ENCODE data around the gene PLIN5. TPM values are rescaled to one million over a fixed set of nuclear protein-coding genes. Genes with fewer than 3 reads are reported as not detected.

The PLIN5 gene
- total and polyA plus RNA-seq, 12 donors = 25.7 to 149 (median 45.7) TPM

- Histone ChIP-seq H3K27ac (no peak overlapping the region), H3K9me3 (no peaks in the 10 kb centered on the region), H3K4me3 (no peak overlapping the region), H3K27me3 (no peaks in the 10 kb centered on the region), H3K4me1 (peaks cover 9 to 27% (median 15%) of the 10 kb centered on the region in 9 donors), H3K36me3 (no peaks in the 10 kb centered on the region)
- 87 to 89% methylated on average over 15 of the region's 15 CpGs for WGBS, 2 donors
- no peak for TF ChIP-seq CTCF (IDR thresholded peaks at IDR 0.05)
- DNase-seq = no peak
- no peak for ATAC-seq
- intact Hi-C loops (cut with DNase I) = loop anchor here in 3 of 10 donors (10.0 kb wide), 2 partner anchors 248 to 258 kb away; partner anchors contain the start of gene SHD (in 1 of the 3)
These were observed 12.6 kb downstream of the PLIN5 start for GRCh38 chr19:4522291-4523002.

GRCh38 chr19:4521888-4522242 lies 13.2 kb downstream of the PLIN5 start:
- no peaks in the 10 kb centered on the region for H3K36me3 ChIP-seq
- no peaks in the 10 kb centered on the region for H3K9me3 ChIP-seq
- TF ChIP-seq CTCF (IDR thresholded peaks at IDR 0.05) = no peak
- 85 to 91% methylated on average over 5 of the region's 5 CpGs for WGBS, 2 donors
- intact Hi-C loops (cut with DNase I) = loop anchor here in 3 of 10 donors (10.0 kb wide), 2 partner anchors 247 to 257 kb away; partner anchors contain the start of gene SHD (in 1 of the 3)
- ATAC-seq (no peak), DNase-seq (no peak)
- no peak overlapping the region for H3K27ac ChIP-seq
- no peak overlapping the region for H3K4me3 ChIP-seq
- H3K4me1 ChIP-seq = peaks cover 9 to 27% (median 15%) of the 10 kb centered on the region in 9 donors
- no peaks in the 10 kb centered on the region for H3K27me3 ChIP-seq

- peak overlapping the region in 1 of 10 donors; percentile 93 for H3K27ac ChIP-seq
- 75 to 84% methylated on average over 11 of the region's 11 CpGs for WGBS, 2 donors
- intact Hi-C loops (cut with DNase I) = loop anchor here in 3 of 10 donors (10.0 kb wide), 2 partner anchors 247 to 257 kb away; partner anchors contain the start of gene SHD (in 1 of the 3)
- TF ChIP-seq CTCF (IDR thresholded peaks at IDR 0.05) = no peak
- no peak for DNase-seq
- no peak overlapping the region for H3K4me3 ChIP-seq
- H3K36me3 ChIP-seq = peaks cover 0 to under 1% (median 0%) of the 10 kb centered on the region in 9 donors
- ATAC-seq = no peak
- no peaks in the 10 kb centered on the region for H3K27me3 ChIP-seq
- H3K4me1 ChIP-seq = peaks cover 9 to 32% (median 19%) of the 10 kb centered on the region in 9 donors
- H3K9me3 ChIP-seq = no peaks in the 10 kb centered on the region
These were observed 13.7 kb downstream of the PLIN5 start for GRCh38 chr19:4521170-4521887.

- ATAC-seq (peak; percentile 49 to 85 (median 61)), DNase-seq (peak; percentile 42 to 72)
- Histone ChIP-seq H3K4me1 (peaks cover 9 to 34% (median 19%) of the 10 kb centered on the region in 9 donors), H3K36me3 (peaks cover 0 to 13% (median 0%) of the 10 kb centered on the region in 9 donors), H3K27ac (peak overlapping the region; percentile 65 to 95 (median 89)), H3K4me3 (no peak overlapping the region), H3K27me3 (no peaks in the 10 kb centered on the region), H3K9me3 (no peaks in the 10 kb centered on the region)
- WGBS, 2 donors = 35 to 43% methylated on average over 9 of the region's 9 CpGs
- no peak for TF ChIP-seq CTCF (IDR thresholded peaks at IDR 0.05)
- intact Hi-C loops (cut with DNase I) = loop anchor here in 3 of 10 donors (10.0 kb wide), 2 partner anchors 245 to 255 kb away; partner anchors contain the start of gene SHD (in 1 of the 3)
These were observed 15.3 kb downstream of the PLIN5 start for GRCh38 chr19:4519521-4520277.
